Natural killer cell treated with Interleukin-12 subunit alpha and Interleukin-12 subunit beta and Interleukin-15 and Interleukin-18, amount 100 ng/mL, for 72 hours (primary cell): ENCODE data around the gene ADAMTS17. TPM values are rescaled to one million over a fixed set of nuclear protein-coding genes. Genes with fewer than 3 reads are reported as not detected.

Experiments used
- ATAC-seq, 2 donors: fragments of 150-1000 bp; cut with Tn5 transposase in 1 of 2; sonication (Bioruptor Pico), chemical (Tn5 transposase) in 1 of 2; 2 replicates each; pipeline ENCODE4 v1.10.0; 2021
- DNase-seq: peaks from one replicate; pipeline ENCODE4 v3.0.0; 2022; ENCODE audit warnings: low spot score
- H3K27ac Mint-ChIP-seq, 2 donors: 1 replicate in 1 of 2; 2 replicates in 1 of 2; pipeline ENCODE4 v1.8.0; 2022; ENCODE audit warnings: mixed read lengths in 2 of 2, mild to moderate bottlenecking in 1 of 2, moderate library complexity in 1 of 2
- H3K27me3 Mint-ChIP-seq, 2 donors: 1 replicate in 1 of 2; 2 replicates in 1 of 2; pipeline ENCODE4 v1.8.0; 2022; ENCODE audit warnings: mixed read lengths in 2 of 2
- H3K36me3 Mint-ChIP-seq: one replicate; pipeline ENCODE4 v1.8.0; 2022; ENCODE audit warnings: mixed read lengths
- H3K4me1 Mint-ChIP-seq, 2 donors: 1 replicate in 1 of 2; 2 replicates in 1 of 2; pipeline ENCODE4 v1.8.0; 2022; ENCODE audit warnings: low read depth in 2 of 2, mixed read lengths in 2 of 2, mild to moderate bottlenecking in 1 of 2
- H3K4me3 Mint-ChIP-seq: one replicate; pipeline ENCODE4 v1.8.0; 2022; ENCODE audit warnings: mixed read lengths
- H3K9me3 Mint-ChIP-seq: 2 replicates; pipeline ENCODE4 v1.8.0; 2022; ENCODE audit warnings: mixed read lengths
- total RNA-seq, 2 donors: library from RNA; stranded (reverse); gene quantifications; one replicate each; pipeline ENCODE4 v1.2.3, GENCODE V29; 2022

The ADAMTS17 gene
- total RNA-seq, 2 donors from 2014 or later: 0.31 to 0.59 TPM

DNA sequence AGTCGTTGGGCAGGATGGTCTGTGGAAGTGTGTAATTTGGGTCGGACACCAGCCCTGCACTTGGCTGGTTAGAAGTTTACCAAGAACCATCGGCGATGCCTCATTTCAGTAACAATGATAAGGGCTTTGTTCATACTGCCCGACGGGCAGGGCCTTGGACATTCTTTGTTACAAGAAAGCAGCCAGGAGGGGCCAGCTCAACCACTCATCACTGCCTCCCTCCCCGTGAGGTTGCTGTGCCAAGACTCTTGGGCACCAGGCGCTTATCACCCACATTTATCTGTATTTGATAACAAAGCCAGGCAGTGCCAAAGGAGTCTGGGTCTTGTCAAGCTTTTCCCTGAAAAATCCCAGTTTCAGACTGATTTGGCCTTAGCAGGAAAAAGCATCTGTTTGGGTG, 235.0 kb downstream of the ADAMTS17 start:
- no peak overlapping the region for H3K4me3 Mint-ChIP-seq
- ATAC-seq: no peak

DNA sequence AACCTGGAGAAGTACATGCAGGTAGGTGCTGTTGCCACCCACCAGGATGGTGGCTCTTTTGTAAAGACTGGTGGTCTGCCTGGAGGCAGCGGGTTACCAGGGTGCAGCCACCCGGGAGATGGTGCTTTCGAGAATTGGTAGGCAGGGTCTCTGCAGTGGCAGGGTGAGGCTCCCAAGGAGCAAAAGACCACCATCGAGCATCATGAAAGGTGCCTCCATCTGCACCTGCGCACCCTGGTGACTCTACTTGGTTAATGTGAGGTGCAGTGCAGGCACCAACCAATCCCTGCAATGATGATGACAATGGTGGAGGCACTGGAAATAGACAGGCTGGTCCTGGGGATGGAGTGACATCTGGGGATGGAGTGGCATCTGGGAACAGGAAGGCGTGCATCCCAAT, 236.7 kb downstream of the ADAMTS17 start:
- Mint-ChIP-seq H3K27ac (no peak overlapping the region), H3K9me3 (no peaks in the 10 kb centered on the region), H3K4me3 (no peak overlapping the region), H3K27me3 (peaks cover 7 to 9% of the 10 kb centered on the region in 2 donors), H3K36me3 (no peaks in the 10 kb centered on the region), H3K4me1 (no peaks in the 10 kb centered on the region)
- DNase-seq (no peak), ATAC-seq (no peak)

More for the DNA sequence above, 235.0 kb downstream of the ADAMTS17 start:
- Mint-ChIP-seq H3K27ac (no peak overlapping the region), H3K9me3 (no peaks in the 10 kb centered on the region), H3K4me1 (peaks cover 4 to 9% of the 10 kb centered on the region in 2 donors), H3K36me3 (no peaks in the 10 kb centered on the region), H3K27me3 (no peaks in the 10 kb centered on the region)
- DNase-seq: no peak

- peaks cover 7 to 9% of the 10 kb centered on the region in 2 donors for H3K27me3 Mint-ChIP-seq
- no peaks in the 10 kb centered on the region for H3K4me1 Mint-ChIP-seq
- no peaks in the 10 kb centered on the region for H3K36me3 Mint-ChIP-seq
- DNase-seq: no peak
- no peak for ATAC-seq
- no peak overlapping the region for H3K4me3 Mint-ChIP-seq
- no peaks in the 10 kb centered on the region for H3K9me3 Mint-ChIP-seq
- H3K27ac Mint-ChIP-seq: no peak overlapping the region
Observed at GRCh38 chr15:100104245-100104644, 237.5 kb downstream of the ADAMTS17 start.

- no peak overlapping the region for H3K27ac Mint-ChIP-seq
- H3K4me3 Mint-ChIP-seq: no peak overlapping the region
- no peak for DNase-seq
- no peaks in the 10 kb centered on the region for H3K36me3 Mint-ChIP-seq
- H3K9me3 Mint-ChIP-seq: no peaks in the 10 kb centered on the region
- ATAC-seq: no peak
- H3K4me1 Mint-ChIP-seq: no peaks in the 10 kb centered on the region
- H3K27me3 Mint-ChIP-seq: peaks cover 7 to 9% of the 10 kb centered on the region in 2 donors
Observed at GRCh38 chr15:100103828-100104227, 237.9 kb downstream of the ADAMTS17 start.

- H3K4me1 Mint-ChIP-seq: no peaks in the 10 kb centered on the region
- H3K36me3 Mint-ChIP-seq: no peaks in the 10 kb centered on the region
- no peak overlapping the region for H3K4me3 Mint-ChIP-seq
- DNase-seq (no peak), ATAC-seq (no peak)
- peaks cover 7 to 9% of the 10 kb centered on the region in 2 donors for H3K27me3 Mint-ChIP-seq
- H3K9me3 Mint-ChIP-seq: no peaks in the 10 kb centered on the region
- H3K27ac Mint-ChIP-seq: no peak overlapping the region
Observed at GRCh38 chr15:100101426-100102089, 240.2 kb downstream of the ADAMTS17 start.

DNA sequence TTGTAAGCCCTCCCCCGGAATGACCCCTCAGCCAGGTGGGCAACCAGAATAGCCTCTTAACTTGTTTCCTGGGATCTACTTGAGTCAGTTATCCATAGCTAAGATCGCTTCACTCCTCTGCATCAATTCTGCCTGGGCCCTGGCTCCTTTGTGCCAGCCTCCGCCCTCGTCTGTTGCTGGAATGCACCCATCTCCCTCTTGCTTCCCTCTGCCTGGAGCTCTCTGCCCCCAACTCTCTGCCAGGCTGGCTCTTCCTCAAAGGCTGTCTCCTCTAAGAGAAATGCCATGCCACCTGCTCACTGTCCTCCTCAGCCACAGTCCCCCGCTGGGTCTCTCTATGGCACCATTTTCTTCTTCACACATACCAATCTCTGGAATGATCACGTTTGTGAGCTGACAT, 240.8 kb downstream of the ADAMTS17 start:
- no peak for DNase-seq
- H3K27me3 Mint-ChIP-seq: peaks cover 7 to 9% of the 10 kb centered on the region in 2 donors
- no peak for ATAC-seq
- no peak overlapping the region for H3K4me3 Mint-ChIP-seq
- H3K4me1 Mint-ChIP-seq: no peaks in the 10 kb centered on the region
- no peak overlapping the region for H3K27ac Mint-ChIP-seq
- H3K9me3 Mint-ChIP-seq: no peaks in the 10 kb centered on the region
- H3K36me3 Mint-ChIP-seq: no peaks in the 10 kb centered on the region

DNA sequence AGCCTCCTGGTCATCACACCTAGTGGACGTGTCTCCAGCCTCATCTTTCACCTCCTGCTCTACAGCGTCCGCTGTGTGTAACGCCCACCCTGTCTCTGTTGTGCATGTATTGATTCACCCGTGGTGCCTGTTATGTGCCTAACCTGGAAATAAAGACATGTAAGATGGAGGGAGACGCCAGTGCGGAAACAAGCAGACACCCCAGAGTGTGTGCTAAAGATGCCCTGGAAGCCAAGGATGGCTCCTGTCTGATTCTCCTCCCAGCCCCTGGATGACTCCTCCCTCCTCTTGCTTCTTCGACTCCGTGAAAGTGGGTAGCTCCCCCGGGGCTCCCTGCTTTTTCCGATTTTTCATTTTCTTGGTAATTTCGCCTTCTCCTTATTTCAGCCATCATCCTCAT, 241.8 kb downstream of the ADAMTS17 start:
- DNase-seq (no peak), ATAC-seq (no peak)
- Mint-ChIP-seq H3K4me3 (no peak overlapping the region), H3K4me1 (no peaks in the 10 kb centered on the region), H3K9me3 (no peaks in the 10 kb centered on the region), H3K36me3 (no peaks in the 10 kb centered on the region), H3K27ac (no peak overlapping the region), H3K27me3 (peaks cover 7 to 9% of the 10 kb centered on the region in 2 donors)

GRCh38 chr15:100098705-100099104, 243.1 kb downstream of the ADAMTS17 start:
- H3K27ac Mint-ChIP-seq: no peak overlapping the region
- no peak overlapping the region for H3K4me3 Mint-ChIP-seq
- H3K27me3 Mint-ChIP-seq: peaks cover 7 to 9% of the 10 kb centered on the region in 2 donors
- no peaks in the 10 kb centered on the region for H3K9me3 Mint-ChIP-seq
- no peaks in the 10 kb centered on the region for H3K36me3 Mint-ChIP-seq
- DNase-seq: no peak
- ATAC-seq: no peak
- H3K4me1 Mint-ChIP-seq: no peaks in the 10 kb centered on the region

- Mint-ChIP-seq H3K4me3 (no peak overlapping the region), H3K27ac (no peak overlapping the region), H3K27me3 (peaks cover 7 to 9% of the 10 kb centered on the region in 2 donors), H3K4me1 (no peaks in the 10 kb centered on the region), H3K36me3 (no peaks in the 10 kb centered on the region), H3K9me3 (no peaks in the 10 kb centered on the region)
- no peak for DNase-seq
- no peak for ATAC-seq
Observed at GRCh38 chr15:100097342-100098127, 244.2 kb downstream of the ADAMTS17 start.

- DNase-seq (no peak), ATAC-seq (no peak)
- no peak overlapping the region for H3K27ac Mint-ChIP-seq
- H3K4me1 Mint-ChIP-seq: no peaks in the 10 kb centered on the region
- H3K4me3 Mint-ChIP-seq: no peak overlapping the region
- H3K36me3 Mint-ChIP-seq: no peaks in the 10 kb centered on the region
- peaks cover 7 to 9% of the 10 kb centered on the region in 2 donors for H3K27me3 Mint-ChIP-seq
- H3K9me3 Mint-ChIP-seq: no peaks in the 10 kb centered on the region
Observed at GRCh38 chr15:100096700-100097099, 245.1 kb downstream of the ADAMTS17 start.

DNA sequence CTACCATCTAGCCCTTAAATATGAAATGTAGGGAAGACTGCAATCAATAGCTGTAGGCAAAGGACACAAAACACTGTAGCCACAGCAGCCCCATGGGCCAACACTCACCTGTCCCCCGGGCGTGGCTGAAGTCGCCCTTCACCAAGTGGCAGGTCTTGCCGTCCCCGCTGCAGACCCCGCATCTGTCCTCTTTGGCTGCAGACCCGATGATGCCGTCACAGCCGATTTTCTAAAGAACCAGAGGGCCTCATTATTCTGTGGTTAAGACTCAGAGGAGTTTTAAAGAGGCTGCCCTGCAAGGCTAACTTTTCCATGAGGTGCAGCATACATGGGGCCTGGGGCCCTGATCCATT, 245.6 kb downstream of the ADAMTS17 start:
- peaks cover 5 to 8% of the 10 kb centered on the region in 2 donors for H3K27me3 Mint-ChIP-seq
- no peaks in the 10 kb centered on the region for H3K9me3 Mint-ChIP-seq
- no peaks in the 10 kb centered on the region for H3K36me3 Mint-ChIP-seq
- H3K27ac Mint-ChIP-seq: no peak overlapping the region
- ATAC-seq (no peak), DNase-seq (no peak)
- no peak overlapping the region for H3K4me3 Mint-ChIP-seq
- H3K4me1 Mint-ChIP-seq: no peaks in the 10 kb centered on the region

DNA sequence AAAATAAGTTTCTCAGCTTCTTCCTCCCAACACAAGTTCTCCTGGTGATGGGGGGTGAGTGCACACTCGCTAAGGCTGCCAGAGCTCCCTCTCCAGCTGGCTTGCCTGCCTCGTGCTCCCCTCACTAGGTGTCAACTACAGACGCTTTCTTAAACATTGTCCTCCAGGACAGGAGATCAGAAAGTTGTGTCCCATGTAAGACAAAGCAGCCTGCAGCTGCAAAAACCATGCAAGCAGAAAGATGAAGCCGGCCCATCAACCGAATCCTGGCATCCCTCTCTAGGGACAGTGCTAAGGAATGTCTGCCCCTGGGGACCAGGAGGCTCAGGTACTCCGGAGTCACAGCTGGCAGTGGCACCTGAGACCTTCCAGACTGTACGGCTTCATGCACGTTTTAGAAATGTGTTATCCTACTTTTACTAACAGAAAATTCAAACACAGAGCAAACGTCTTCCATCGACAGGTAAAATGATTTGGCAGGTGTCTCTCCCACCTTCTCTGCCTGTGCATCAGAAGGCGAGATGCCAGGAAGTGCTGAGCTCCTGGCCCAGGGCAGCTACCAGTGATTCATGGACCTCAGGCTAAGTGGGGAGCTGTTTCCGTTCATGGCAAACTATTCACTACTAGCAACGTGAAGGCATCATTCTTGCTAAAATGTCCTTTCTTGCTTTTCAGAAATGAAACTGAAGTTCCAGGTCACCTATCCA, 246.1 kb downstream of the ADAMTS17 start:
- no peaks in the 10 kb centered on the region for H3K36me3 Mint-ChIP-seq
- H3K9me3 Mint-ChIP-seq: no peaks in the 10 kb centered on the region
- peaks cover 0 to 5% of the 10 kb centered on the region in 2 donors for H3K27me3 Mint-ChIP-seq
- DNase-seq: no peak
- no peak overlapping the region for H3K4me3 Mint-ChIP-seq
- H3K4me1 Mint-ChIP-seq: no peaks in the 10 kb centered on the region
- H3K27ac Mint-ChIP-seq: no peak overlapping the region
- no peak for ATAC-seq

GRCh38 chr15:100094127-100094510, 247.7 kb downstream of the ADAMTS17 start:
- H3K36me3 Mint-ChIP-seq: no peaks in the 10 kb centered on the region
- H3K4me1 Mint-ChIP-seq: no peaks in the 10 kb centered on the region
- no peak overlapping the region for H3K27ac Mint-ChIP-seq
- ATAC-seq (peak in 1 of 2 donors; percentile 13), DNase-seq (no peak)
- no peak overlapping the region for H3K4me3 Mint-ChIP-seq
- no peaks in the 10 kb centered on the region for H3K27me3 Mint-ChIP-seq
- no peaks in the 10 kb centered on the region for H3K9me3 Mint-ChIP-seq
